Astrocyte (in vitro differentiated cells and primary cell): ENCODE results near the gene SCAMP4. TPM values are rescaled to one million over a fixed set of nuclear protein-coding genes. Genes with fewer than 3 reads are reported as not detected.
"Not testable (repeated sequence)": the region's sequence is repeated elsewhere in the genome, so short reads cannot be mapped to it uniquely, and the experiment has no call there.

Experiments used
- DNase-seq: peaks from one replicate; pipeline ENCODE4 v3.0.0-alpha.2; 2010; ENCODE audit warnings: low read depth
- FAIRE-seq: peaks from 2 replicates; lab custom pipeline; 2011; peaks lifted over from hg19 to GRCh38; lab: Jason Lieb, UNC
- H2AFZ ChIP-seq: 2 replicates; pipeline ENCODE4 v1.6.0; 2012; ENCODE audit warnings: low read depth, low read length, inconsistent platforms
- H3K27ac ChIP-seq: 2 replicates; pipeline ENCODE4 v1.5.1; 2011; ENCODE audit warnings: low read depth, low read length, inconsistent platforms
- H3K27me3 ChIP-seq: 2 replicates; pipeline ENCODE4 v1.6.0; 2011; ENCODE audit warnings: low read length, inconsistent platforms; ENCODE audit not compliant: insufficient read depth
- H3K36me3 ChIP-seq: 2 replicates; pipeline ENCODE4 v1.5.1; 2011; ENCODE audit warnings: low read length, inconsistent platforms; ENCODE audit not compliant: insufficient read depth
- H3K4me1 ChIP-seq: 2 replicates; pipeline ENCODE4 v1.5.1; 2011; ENCODE audit warnings: low read length, inconsistent platforms; ENCODE audit not compliant: insufficient read depth
- H3K4me2 ChIP-seq: 2 replicates; pipeline ENCODE4 v1.6.0; 2012; ENCODE audit warnings: low read length, inconsistent platforms
- H3K4me3 ChIP-seq: 2 replicates; pipeline ENCODE4 v1.5.1; 2011; ENCODE audit warnings: low read depth, mild to moderate bottlenecking, low read length, inconsistent platforms; ENCODE audit not compliant: insufficient read depth
- H3K79me2 ChIP-seq: 2 replicates; pipeline ENCODE4 v1.6.0; 2012; ENCODE audit warnings: mild to moderate bottlenecking, low read length, inconsistent platforms; ENCODE audit not compliant: insufficient read depth
- H3K9ac ChIP-seq: 2 replicates; pipeline ENCODE4 v1.6.0; 2012; ENCODE audit warnings: mild to moderate bottlenecking, low read length, inconsistent platforms
- H3K9me3 ChIP-seq: 2 replicates; pipeline ENCODE4 v1.5.1; 2012; ENCODE audit warnings: low read depth, mild to moderate bottlenecking, low read length, inconsistent platforms; ENCODE audit not compliant: insufficient read depth
- H4K20me1 ChIP-seq: 2 replicates; pipeline ENCODE4 v1.6.0; 2012; ENCODE audit warnings: low read length, inconsistent platforms; ENCODE audit not compliant: insufficient read depth
- H3K27ac Mint-ChIP-seq: one replicate; pipeline ENCODE4 v1.8.0; 2021; ENCODE audit warnings: mild to moderate bottlenecking, mixed read lengths; ENCODE audit not compliant: unreplicated experiment
- H3K27me3 Mint-ChIP-seq: one replicate; pipeline ENCODE4 v1.8.0; 2021; ENCODE audit warnings: low read depth, mixed read lengths; ENCODE audit not compliant: unreplicated experiment
- H3K36me3 Mint-ChIP-seq: one replicate; pipeline ENCODE4 v1.8.0; 2021; ENCODE audit warnings: low read depth, mixed read lengths; ENCODE audit not compliant: unreplicated experiment
- H3K4me1 Mint-ChIP-seq: one replicate; pipeline ENCODE4 v1.8.0; 2021; ENCODE audit warnings: low read depth, mixed read lengths; ENCODE audit not compliant: unreplicated experiment
- H3K4me3 Mint-ChIP-seq: one replicate; pipeline ENCODE4 v1.8.0; 2021; ENCODE audit warnings: mild to moderate bottlenecking, moderate library complexity, mixed read lengths; ENCODE audit not compliant: unreplicated experiment
- H3K9me3 Mint-ChIP-seq: one replicate; pipeline ENCODE4 v1.8.0; 2021; ENCODE audit warnings: mild to moderate bottlenecking, mixed read lengths; ENCODE audit not compliant: unreplicated experiment
- CTCF ChIP-seq: IDR thresholded peaks from 2 replicates; pipeline ENCODE4 v1.5.1; 2011; ENCODE audit warnings: low read depth, mild to moderate bottlenecking, inconsistent platforms, low read length, moderate library complexity; ENCODE audit not compliant: insufficient read depth
- EZH2 ChIP-seq: IDR thresholded peaks from 2 replicates; pipeline ENCODE4 v1.6.1; 2012; ENCODE audit warnings: mild to moderate bottlenecking, low read length, inconsistent platforms; ENCODE audit not compliant: insufficient read depth
- total RNA-seq: library from RNA; stranded (reverse); gene quantifications from 2 replicates; pipeline ENCODE4 v1.2.1, GENCODE V29; 2021

The SCAMP4 gene
- total RNA-seq, 1 donor from 2014 or later: 72.2 TPM

DNA sequence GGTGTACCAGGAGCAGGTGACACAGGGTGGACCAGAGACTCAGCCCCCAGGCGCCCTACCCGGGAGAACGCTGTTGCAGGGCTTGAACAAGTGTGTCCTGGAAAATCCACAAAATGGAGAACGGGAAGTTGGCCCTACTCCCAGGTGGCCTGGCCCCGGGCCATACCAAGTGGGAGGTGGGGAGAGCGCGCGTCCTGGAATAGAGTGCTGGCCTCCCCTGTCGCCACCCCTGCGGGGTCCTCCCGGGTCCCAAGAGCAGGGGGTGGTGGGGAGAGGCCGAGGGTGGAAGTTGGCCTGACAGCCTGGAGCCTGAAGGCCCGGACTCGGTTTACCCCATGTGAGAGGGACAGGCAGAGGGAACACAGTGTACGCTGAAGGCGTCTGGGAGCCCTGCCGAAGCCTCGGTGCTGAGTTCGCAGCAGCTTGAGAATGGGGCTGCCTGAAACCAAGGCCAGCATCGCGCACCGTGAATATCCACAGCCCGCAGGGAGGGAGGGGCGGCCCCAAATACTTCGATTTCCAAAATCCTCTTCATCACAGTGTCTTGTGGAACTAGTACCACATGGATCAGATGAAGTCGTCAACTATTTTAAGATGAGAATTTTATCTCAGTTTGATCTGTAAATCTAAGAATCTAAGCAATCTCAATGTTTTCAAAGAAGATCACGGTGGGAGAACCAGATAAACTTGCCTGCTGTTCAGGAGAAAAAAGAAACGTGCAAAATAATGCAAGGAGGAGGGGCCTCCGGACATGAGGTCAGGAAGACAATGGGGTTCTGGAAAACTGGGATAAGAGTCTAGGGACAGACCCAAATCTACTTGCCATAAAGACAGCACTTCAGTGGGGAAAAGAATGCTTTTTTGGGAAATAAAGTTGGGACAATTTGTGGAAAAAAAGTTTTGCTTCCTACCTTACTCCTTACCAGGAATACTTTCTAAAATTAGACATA, 31.4 kb upstream of the SCAMP4 start:
- DNase-seq (no peak), FAIRE-seq (no peak)
- Histone ChIP-seq H3K4me2 (peak overlapping the region; percentile 90), H4K20me1 (peaks cover 30% of the 10 kb centered on the region), H3K4me3 (peak overlapping the region; percentile 29), H3K79me2 (peaks cover 61% of the 10 kb centered on the region), H3K36me3 (no peaks in the 10 kb centered on the region), H2AFZ (no peak overlapping the region), H3K27me3 (no peaks in the 10 kb centered on the region), H3K4me1 (peaks cover 25% of the 10 kb centered on the region), H3K9ac (peak overlapping the region; percentile 44), H3K27ac (peak overlapping the region; percentile 23), H3K9me3 (no peaks in the 10 kb centered on the region)
- Mint-ChIP-seq H3K27me3 (no peaks in the 10 kb centered on the region), H3K4me1 (peaks cover 7% of the 10 kb centered on the region), H3K4me3 (peak overlapping the region; percentile 97), H3K36me3 (no peaks in the 10 kb centered on the region), H3K27ac (no peak overlapping the region), H3K9me3 (no peaks in the 10 kb centered on the region)
- TF ChIP-seq CTCF: no peak
- no peak for TF ChIP-seq EZH2

- H3K36me3 ChIP-seq: no peaks in the 10 kb centered on the region
- H4K20me1 ChIP-seq: peaks cover 30% of the 10 kb centered on the region
- H3K79me2 ChIP-seq: peaks cover 61% of the 10 kb centered on the region
- H3K4me1 Mint-ChIP-seq: peaks cover 7% of the 10 kb centered on the region
- no peaks in the 10 kb centered on the region for H3K36me3 Mint-ChIP-seq
- H3K27ac ChIP-seq: no peak overlapping the region
- H3K27me3 ChIP-seq: no peaks in the 10 kb centered on the region
- no peaks in the 10 kb centered on the region for H3K9me3 Mint-ChIP-seq
- H3K4me3 ChIP-seq: peak overlapping the region; percentile 90
- no peaks in the 10 kb centered on the region for H3K9me3 ChIP-seq
- no peak for DNase-seq
- peak overlapping the region; percentile 77 for H3K27ac Mint-ChIP-seq
- peak overlapping the region; percentile 97 for H3K4me3 Mint-ChIP-seq
- H3K4me2 ChIP-seq: peak overlapping the region; percentile 90
- no peak overlapping the region for H2AFZ ChIP-seq
- TF ChIP-seq CTCF (no peak), EZH2 (no peak)
- no peak for FAIRE-seq
- peaks cover 25% of the 10 kb centered on the region for H3K4me1 ChIP-seq
- H3K27me3 Mint-ChIP-seq: no peaks in the 10 kb centered on the region
- peak overlapping the region; percentile 93 for H3K9ac ChIP-seq
Measured at GRCh38 chr19:1874554-1875185, 30.5 kb upstream of the SCAMP4 start.

GRCh38 chr19:1875265-1875645, 29.9 kb upstream of the SCAMP4 start:
- H3K4me1 Mint-ChIP-seq, FAIRE-seq, DNase-seq, H3K27me3 Mint-ChIP-seq, H3K9me3 ChIP-seq, H3K9me3 Mint-ChIP-seq, H3K27me3 ChIP-seq, H3K36me3 Mint-ChIP-seq, H3K36me3 ChIP-seq: not testable (repeated sequence)
- peak overlapping the region; percentile 82 for H2AFZ ChIP-seq
- peaks cover 25% of the 10 kb centered on the region for H3K4me1 ChIP-seq
- H3K9ac ChIP-seq: peak overlapping the region; percentile 93
- peaks cover 64% of the 10 kb centered on the region for H3K79me2 ChIP-seq
- peak overlapping the region; percentile 90 for H3K4me3 ChIP-seq
- H3K4me3 Mint-ChIP-seq: peak overlapping the region; percentile 97
- H3K4me2 ChIP-seq: peak overlapping the region; percentile 90
- peaks cover 34% of the 10 kb centered on the region for H4K20me1 ChIP-seq
- H3K27ac Mint-ChIP-seq: peak overlapping the region; percentile 90
- peak overlapping the region; percentile 90 for H3K27ac ChIP-seq
